PC-9 (cell line): Measurements from ENCODE around the gene HIGD1B. TPM values are rescaled to one million over a fixed set of nuclear protein-coding genes. Genes with fewer than 3 reads are reported as not detected.

Experiments used
- BruUV-seq: library from RNA; stranded (reverse); fragments of 400-500 nt; replicated peaks from 2 replicates; lab custom pipeline; 2021; lab: Mats Ljungman, UMichigan
- CTCF ChIA-PET: fragments of 300-600 bp; sonication (Branson Sonifier 250); formaldehyde crosslinking; loops from one replicate; lab custom pipeline; 2022; ENCODE audit warnings: antibody characterized with exemption; lab: Charles Lee
- POLR2A ChIA-PET: fragments of 300-600 bp; sonication (Branson Sonifier 250); formaldehyde crosslinking; loops from one replicate; lab custom pipeline; 2022; ENCODE audit warnings: antibody characterized with exemption; ENCODE audit not compliant: unreplicated experiment; lab: Charles Lee
- DNase-seq, 2 experiments: peaks; one replicate each; pipeline versions ENCODE4 v3.0.0 to v3.0.0-alpha.2; 2015 to 2022; ENCODE audit warnings: mixed read lengths in 1 of 2
- H2AFZ ChIP-seq: fragments of 200-600 bp; sonication (generic); 2 replicates; pipeline ENCODE4 v1.8.1; 2017; ENCODE audit warnings: antibody characterized with exemption
- H3F3A ChIP-seq: fragments of 200-600 bp; sonication (generic); 2 replicates; pipeline ENCODE4 v1.8.1; 2017; ENCODE audit warnings: antibody characterized with exemption, mild to moderate bottlenecking, low read depth; ENCODE audit not compliant: insufficient read depth
- H3K27ac ChIP-seq: fragments of 200-600 bp; sonication (generic); 2 replicates; pipeline ENCODE4 v1.6.1; 2016; ENCODE audit warnings: mixed run types
- H3K27me3 ChIP-seq: fragments of 200-600 bp; sonication (generic); 2 replicates; pipeline ENCODE4 v1.6.1; 2016; ENCODE audit warnings: low read depth, mixed run types; ENCODE audit not compliant: insufficient read depth
- H3K36me3 ChIP-seq: fragments of 200-600 bp; sonication (generic); 2 replicates; pipeline ENCODE4 v1.6.1; 2016; ENCODE audit warnings: low read depth, mixed run types
- H3K4me1 ChIP-seq: fragments of 200-600 bp; sonication (generic); replicated peaks from 2 replicates; pipeline ENCODE4 v1.6.1; 2016; ENCODE audit warnings: mixed run types; ENCODE audit not compliant: insufficient read depth
- H3K4me2 ChIP-seq: fragments of 200-600 bp; sonication (generic); 2 replicates; pipeline ENCODE4 v1.6.1; 2017; ENCODE audit warnings: mixed run types
- H3K4me3 ChIP-seq: fragments of 200-600 bp; sonication (generic); 2 replicates; pipeline ENCODE4 v1.6.1; 2016; ENCODE audit warnings: mixed run types
- H3K79me2 ChIP-seq: fragments of 200-600 bp; sonication (generic); 2 replicates; pipeline ENCODE4 v1.6.1; 2017; ENCODE audit warnings: low read depth, mixed run types
- H3K9me2 ChIP-seq: fragments of 200-600 bp; sonication (generic); 2 replicates; pipeline ENCODE4 v1.8.1; 2017; ENCODE audit warnings: mild to moderate bottlenecking; ENCODE audit not compliant: insufficient read depth
- H3K9me3 ChIP-seq: fragments of 200-600 bp; sonication (generic); 2 replicates; pipeline ENCODE4 v1.8.1; 2016; ENCODE audit warnings: low read depth; ENCODE audit not compliant: insufficient read depth
- H4K20me1 ChIP-seq: fragments of 200-600 bp; sonication (generic); 2 replicates; pipeline ENCODE4 v1.8.1; 2017; ENCODE audit not compliant: insufficient read depth
- EZH2 ChIP-seq: fragments of 200-600 bp; sonication (generic); IDR thresholded peaks from 2 replicates; pipeline ENCODE4 v1.8.0; 2017; ENCODE audit warnings: antibody characterized with exemption, low read depth
- intact Hi-C: fragments of 100-400 bp; cut with micrococcal nuclease; formaldehyde crosslinking; loops from one replicate; pipeline ENCODE4 v1.10.0; 2022; ENCODE audit not compliant: unreplicated experiment
- total RNA-seq: library from RNA; stranded (reverse); gene quantifications from 2 replicates; pipeline ENCODE4 v1.2.3, GENCODE V29; 2021
- TF ChIP-seq, protein P1 (sequence below): fragments of 200-600 bp; sonication (generic); conservative IDR thresholded peaks from 2 replicates; pipeline ENCODE4 v1.6.1; 2017; ENCODE audit warnings: mixed run types, antibody characterized with exemption, mild to moderate bottlenecking, moderate library complexity

Gene HIGD1B
- total RNA-seq, 1 experiment from 2014 or later, result not detected

DNA sequence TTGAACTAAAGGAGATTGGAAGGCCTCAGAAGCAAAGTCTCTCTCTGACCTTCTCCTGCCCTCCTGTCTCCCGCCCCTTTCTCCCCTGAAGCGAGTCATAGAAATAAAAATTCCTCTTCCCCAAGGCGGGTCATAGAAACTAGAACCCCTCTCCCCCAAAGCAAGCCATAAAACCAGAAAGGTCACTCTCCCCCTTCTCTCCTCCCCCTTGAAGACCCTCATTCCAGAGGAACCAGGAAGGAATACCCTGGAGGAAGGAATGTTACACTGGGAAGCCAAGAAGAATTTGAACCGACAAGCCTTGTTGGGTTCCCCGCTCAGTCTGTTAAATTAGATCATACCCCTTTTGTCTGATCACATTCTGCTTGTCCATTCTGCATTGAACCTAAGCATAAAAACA lies 14.9 kb upstream of the HIGD1B start:
- Histone ChIP-seq H4K20me1 (no peaks in the 10 kb centered on the region), H3K4me2 (no peak overlapping the region), H3F3A (peaks cover 23% of the 10 kb centered on the region; the same call in 1 of the 2 replicates), H2AFZ (no peak overlapping the region), H3K79me2 (peaks cover 16% of the 10 kb centered on the region), H3K4me1 (peaks cover 24% of the 10 kb centered on the region), H3K9me2 (no peaks in the 10 kb centered on the region), H3K9me3 (no peaks in the 10 kb centered on the region), H3K27ac (no peak overlapping the region), H3K27me3 (no peaks in the 10 kb centered on the region), H3K4me3 (no peak overlapping the region), H3K36me3 (no peaks in the 10 kb centered on the region)
- intact Hi-C loops, result no loop called here
- no peak for DNase-seq
- TF ChIP-seq, protein P1, sequence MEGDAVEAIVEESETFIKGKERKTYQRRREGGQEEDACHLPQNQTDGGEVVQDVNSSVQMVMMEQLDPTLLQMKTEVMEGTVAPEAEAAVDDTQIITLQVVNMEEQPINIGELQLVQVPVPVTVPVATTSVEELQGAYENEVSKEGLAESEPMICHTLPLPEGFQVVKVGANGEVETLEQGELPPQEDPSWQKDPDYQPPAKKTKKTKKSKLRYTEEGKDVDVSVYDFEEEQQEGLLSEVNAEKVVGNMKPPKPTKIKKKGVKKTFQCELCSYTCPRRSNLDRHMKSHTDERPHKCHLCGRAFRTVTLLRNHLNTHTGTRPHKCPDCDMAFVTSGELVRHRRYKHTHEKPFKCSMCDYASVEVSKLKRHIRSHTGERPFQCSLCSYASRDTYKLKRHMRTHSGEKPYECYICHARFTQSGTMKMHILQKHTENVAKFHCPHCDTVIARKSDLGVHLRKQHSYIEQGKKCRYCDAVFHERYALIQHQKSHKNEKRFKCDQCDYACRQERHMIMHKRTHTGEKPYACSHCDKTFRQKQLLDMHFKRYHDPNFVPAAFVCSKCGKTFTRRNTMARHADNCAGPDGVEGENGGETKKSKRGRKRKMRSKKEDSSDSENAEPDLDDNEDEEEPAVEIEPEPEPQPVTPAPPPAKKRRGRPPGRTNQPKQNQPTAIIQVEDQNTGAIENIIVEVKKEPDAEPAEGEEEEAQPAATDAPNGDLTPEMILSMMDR, result no peak
- no peak for TF ChIP-seq EZH2
- CTCF ChIA-PET, result interaction anchor here (0.6 kb wide), 1 partner anchor 39 kb away, joined by 4 read pairs; no protein-coding TSS in a partner anchor
- no TSS peak for BruUV-seq
- POLR2A ChIA-PET, result no interaction called here

DNA sequence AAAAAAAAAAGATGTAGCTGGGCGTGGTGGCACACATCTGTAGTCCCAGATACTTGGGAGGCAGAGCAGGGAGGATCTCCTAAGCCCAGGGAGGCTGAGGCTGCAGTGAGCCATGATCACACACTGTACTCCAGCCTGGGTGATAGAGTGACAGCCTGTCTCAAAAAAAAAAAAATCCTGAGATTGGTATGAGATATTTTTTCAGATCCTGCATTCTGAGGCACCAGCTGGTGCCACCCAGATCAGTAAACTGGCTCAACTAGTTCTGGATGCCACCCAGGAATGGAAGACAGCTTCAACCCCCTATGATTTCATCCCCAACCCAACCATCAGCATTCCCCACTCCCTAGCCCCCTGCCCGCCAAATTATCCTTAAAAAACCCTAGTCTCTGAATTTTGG lies 10.5 kb upstream of the HIGD1B start:
- Histone ChIP-seq H3K27ac (no peak overlapping the region), H3K36me3 (no peaks in the 10 kb centered on the region), H3K27me3 (no peaks in the 10 kb centered on the region), H4K20me1 (no peaks in the 10 kb centered on the region), H3F3A (peaks cover 12% of the 10 kb centered on the region; the same call in 1 of the 2 replicates), H3K4me1 (peaks cover 8% of the 10 kb centered on the region), H3K79me2 (no peaks in the 10 kb centered on the region), H2AFZ (no peak overlapping the region), H3K9me3 (no peaks in the 10 kb centered on the region), H3K4me3 (no peak overlapping the region), H3K4me2 (no peak overlapping the region), H3K9me2 (no peaks in the 10 kb centered on the region)
- ChIA-PET POLR2A (no interaction called here), CTCF (interaction anchor here (0.6 kb wide), 1 partner anchor 262 kb away, joined by 5 read pairs; no protein-coding TSS in a partner anchor)
- no TSS peak for BruUV-seq
- TF ChIP-seq EZH2, result no peak
- TF ChIP-seq, protein P1, result no peak
- intact Hi-C loops, result no loop called here
- peak; percentile 41 to 59 for DNase-seq

DNA sequence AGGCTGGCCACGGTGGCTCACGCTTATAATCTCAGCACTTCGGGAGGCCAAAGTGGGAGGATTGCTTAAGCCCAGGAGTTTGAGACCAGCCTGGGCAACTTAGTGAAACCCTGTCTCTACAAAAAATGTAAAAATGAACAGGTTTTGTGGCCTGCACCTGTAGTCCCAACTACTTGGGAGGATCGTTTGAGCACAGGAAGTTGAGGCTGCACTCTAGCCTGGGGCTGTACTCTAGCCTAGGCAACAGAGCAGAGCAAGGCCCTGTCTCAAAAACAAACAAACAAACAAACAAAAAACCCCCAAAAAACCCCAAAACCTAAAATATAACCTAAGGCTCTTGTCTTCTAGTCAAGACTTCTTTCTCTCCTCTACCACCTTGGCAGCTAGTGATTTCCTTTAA lies 7.4 kb upstream of the HIGD1B start:
- Histone ChIP-seq H4K20me1 (no peaks in the 10 kb centered on the region), H3K27ac (no peak overlapping the region), H3K4me1 (peaks cover 8% of the 10 kb centered on the region), H3K27me3 (no peaks in the 10 kb centered on the region), H3K4me2 (no peak overlapping the region), H3K9me3 (no peaks in the 10 kb centered on the region), H3K4me3 (no peak overlapping the region), H3K36me3 (no peaks in the 10 kb centered on the region), H3K79me2 (no peaks in the 10 kb centered on the region), H3K9me2 (no peaks in the 10 kb centered on the region), H2AFZ (no peak overlapping the region), H3F3A (peaks cover 12% of the 10 kb centered on the region; the same call in 1 of the 2 replicates)
- ChIA-PET CTCF (no interaction called here), POLR2A (no interaction called here)
- TF ChIP-seq, protein P1, result no peak
- TF ChIP-seq EZH2, result no peak
- no peak for DNase-seq
- intact Hi-C loops, result no loop called here
- BruUV-seq, result no TSS peak
